CD4-positive, alpha-beta T cell (primary cell): ENCODE results near the gene ADK. TPM values are rescaled to one million over a fixed set of nuclear protein-coding genes. Genes with fewer than 3 reads are reported as not detected.

Experiments used
- ATAC-seq: fragments of 200-7000 bp; cut with Tn5 transposase; one replicate; pipeline ENCODE4 v1.10.0; 2022; ENCODE audit warnings: mild to moderate bottlenecking; ENCODE audit not compliant: poor library complexity
- CTCF ChIA-PET: fragments of 350-600 bp; sonication (Branson Sonifier 250); formaldehyde crosslinking; loops from one replicate; lab custom pipeline; 2021; ENCODE audit warnings: antibody characterized with exemption, inconsistent platforms; lab: Charles Lee
- POLR2A ChIA-PET: fragments of 350-600 bp; sonication (Branson Sonifier 250); formaldehyde crosslinking; loops from one replicate; lab custom pipeline; 2021; ENCODE audit warnings: antibody characterized with exemption, inconsistent platforms; lab: Charles Lee
- DNase-seq, 14 experiments: peaks; one replicate each; pipeline ENCODE4 v3.0.0-alpha.2; 2013 to 2020; ENCODE audit warnings: mixed read lengths in 2 of 14
- H3K27ac ChIP-seq, 2 donors: one replicate each; pipeline versions ENCODE4 v1.5.1 to v1.7.0; 2013; ENCODE audit warnings: low read length in 2 of 2, low read depth in 1 of 2, mild to moderate bottlenecking in 1 of 2
- H3K27me3 ChIP-seq, 2 experiments: 1 replicate in 1 of 2; 2 replicates in 1 of 2; pipeline versions ENCODE4 v1.6.1 to v1.7.0; 2013; ENCODE audit warnings: low read length in 2 of 2, control low read depth in 1 of 2, mild to moderate bottlenecking in 1 of 2, moderate library complexity in 1 of 2; ENCODE audit not compliant: insufficient read depth in 2 of 2, control insufficient read depth in 1 of 2
- H3K36me3 ChIP-seq: one replicate; pipeline ENCODE4 v1.6.1; 2013; ENCODE audit warnings: low read length, control low read depth; ENCODE audit not compliant: insufficient read depth
- H3K4me1 ChIP-seq: one replicate; pipeline ENCODE4 v1.6.1; 2013; ENCODE audit warnings: low read length, control low read depth; ENCODE audit not compliant: insufficient read depth
- H3K4me3 ChIP-seq: one replicate; pipeline ENCODE4 v1.5.1; 2013; ENCODE audit warnings: mild to moderate bottlenecking, low read length, moderate library complexity
- H3K9me3 ChIP-seq, 2 experiments: 1 replicate in 1 of 2; 2 replicates in 1 of 2; pipeline versions ENCODE4 v1.6.1 to v1.7.0; 2013; ENCODE audit warnings: low read length in 2 of 2, mild to moderate bottlenecking in 2 of 2, control low read depth in 1 of 2, moderate library complexity in 1 of 2; ENCODE audit not compliant: control insufficient read depth in 1 of 2, insufficient read depth in 1 of 2
- H3K27ac Mint-ChIP-seq: one replicate; pipeline ENCODE4 v1.8.0; 2020; ENCODE audit warnings: mixed read lengths
- H3K27me3 Mint-ChIP-seq: one replicate; pipeline ENCODE4 v1.8.0; 2021; ENCODE audit warnings: mixed read lengths
- H3K36me3 Mint-ChIP-seq: one replicate; pipeline ENCODE4 v1.8.0; 2021; ENCODE audit warnings: low read depth, mixed read lengths
- H3K4me1 Mint-ChIP-seq: one replicate; pipeline ENCODE4 v1.8.0; 2021; ENCODE audit warnings: low read depth, mixed read lengths
- H3K4me3 Mint-ChIP-seq: one replicate; pipeline ENCODE4 v1.8.0; 2020; ENCODE audit warnings: mild to moderate bottlenecking, mixed read lengths
- H3K9me3 Mint-ChIP-seq: one replicate; pipeline ENCODE4 v1.8.0; 2020; ENCODE audit warnings: mixed read lengths
- intact Hi-C, 2 experiments: fragments of 100-400 bp; cut with DNase I in 1 of 2; cut with micrococcal nuclease in 1 of 2; formaldehyde crosslinking; loops; one replicate each; pipeline versions ENCODE4 v1.15.1 to v1.9.0; 2023 to 2025; cut with DNase I, micrococcal nuclease
- total RNA-seq, 174 experiments: library from RNA in 2 of 174; stranded (reverse) in 2 of 174; gene quantifications; one replicate each; pipeline ENCODE4 v1.2.3 and lab custom pipeline; 2021 to 2026
- TF ChIP-seq, protein P1 (sequence below): fragments of 200-600 bp; IDR thresholded peaks from one replicate; pipeline ENCODE4 v1.8.0; 2022; ENCODE audit warnings: antibody characterized with exemption, mild to moderate bottlenecking

The ADK gene
- total RNA-seq, 2 experiments from 2014 or later, result 15.3 to 17.6 TPM

DNA sequence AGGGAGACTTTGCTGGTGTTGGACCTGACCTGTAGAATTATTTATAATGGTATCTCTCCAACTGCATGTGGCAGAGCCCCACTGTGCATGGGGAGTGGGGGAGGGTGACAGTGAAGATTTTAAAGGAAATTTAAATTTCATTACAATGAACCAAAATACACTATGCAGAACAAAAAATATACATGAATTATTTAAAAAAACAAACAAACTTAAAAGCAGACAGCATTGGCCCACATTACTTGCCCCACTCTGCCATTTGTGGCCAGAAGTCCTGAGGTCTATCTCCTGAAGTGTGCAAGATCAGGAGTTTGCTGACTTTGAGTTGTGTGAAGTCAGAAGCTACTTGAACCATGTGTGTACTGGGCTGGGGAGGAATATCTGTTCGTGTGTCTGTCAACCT lies 40.9 kb upstream of the ADK start:
- intact Hi-C loops, result no loop called here
- DNase-seq (no peak), ATAC-seq (no peak)
- Mint-ChIP-seq H3K36me3 (peaks cover 97% of the 10 kb centered on the region), H3K4me1 (no peaks in the 10 kb centered on the region), H3K27ac (peak overlapping the region; percentile 37), H3K4me3 (no peak overlapping the region), H3K27me3 (no peaks in the 10 kb centered on the region), H3K9me3 (no peaks in the 10 kb centered on the region)
- Histone ChIP-seq H3K27me3 (no peaks in the 10 kb centered on the region), H3K36me3 (peaks cover 94% of the 10 kb centered on the region), H3K27ac (no peak overlapping the region), H3K4me1 (no peaks in the 10 kb centered on the region), H3K4me3 (no peak overlapping the region), H3K9me3 (no peaks in the 10 kb centered on the region)
- TF ChIP-seq, protein P1, sequence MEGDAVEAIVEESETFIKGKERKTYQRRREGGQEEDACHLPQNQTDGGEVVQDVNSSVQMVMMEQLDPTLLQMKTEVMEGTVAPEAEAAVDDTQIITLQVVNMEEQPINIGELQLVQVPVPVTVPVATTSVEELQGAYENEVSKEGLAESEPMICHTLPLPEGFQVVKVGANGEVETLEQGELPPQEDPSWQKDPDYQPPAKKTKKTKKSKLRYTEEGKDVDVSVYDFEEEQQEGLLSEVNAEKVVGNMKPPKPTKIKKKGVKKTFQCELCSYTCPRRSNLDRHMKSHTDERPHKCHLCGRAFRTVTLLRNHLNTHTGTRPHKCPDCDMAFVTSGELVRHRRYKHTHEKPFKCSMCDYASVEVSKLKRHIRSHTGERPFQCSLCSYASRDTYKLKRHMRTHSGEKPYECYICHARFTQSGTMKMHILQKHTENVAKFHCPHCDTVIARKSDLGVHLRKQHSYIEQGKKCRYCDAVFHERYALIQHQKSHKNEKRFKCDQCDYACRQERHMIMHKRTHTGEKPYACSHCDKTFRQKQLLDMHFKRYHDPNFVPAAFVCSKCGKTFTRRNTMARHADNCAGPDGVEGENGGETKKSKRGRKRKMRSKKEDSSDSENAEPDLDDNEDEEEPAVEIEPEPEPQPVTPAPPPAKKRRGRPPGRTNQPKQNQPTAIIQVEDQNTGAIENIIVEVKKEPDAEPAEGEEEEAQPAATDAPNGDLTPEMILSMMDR, result no peak
- ChIA-PET CTCF (interaction anchor here (0.6 kb wide), 2 partner anchors 8 to 29 kb away, joined by 4 to 5 read pairs; no protein-coding TSS in a partner anchor), POLR2A (interaction anchor here (1.5 kb wide), 1 partner anchor 13 kb away, joined by 4 read pairs; no protein-coding TSS in a partner anchor)

DNA sequence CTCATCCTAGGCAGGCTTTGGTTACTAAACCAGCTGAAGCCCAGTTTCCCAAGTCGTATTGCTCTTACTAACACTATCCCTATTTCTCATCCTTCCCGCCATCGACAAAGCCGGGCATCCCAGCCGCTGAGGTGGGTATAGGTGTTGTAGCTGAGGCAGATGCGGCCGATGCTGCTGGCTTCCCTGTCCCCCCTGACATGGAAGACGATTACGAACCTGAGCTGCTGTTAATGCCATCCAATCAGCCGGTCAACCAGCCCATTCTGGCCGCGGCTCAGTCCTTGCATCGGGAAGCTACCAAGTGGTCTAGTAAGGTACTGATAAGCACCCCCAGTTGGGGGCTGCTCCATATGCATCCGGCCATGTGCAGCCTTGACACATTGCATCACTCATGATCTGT lies 39.2 kb upstream of the ADK start:
- ATAC-seq (no peak), DNase-seq (no peak)
- peaks cover 98% of the 10 kb centered on the region for H3K36me3 ChIP-seq
- H3K36me3 Mint-ChIP-seq, result peaks cover 99% of the 10 kb centered on the region
- H3K27ac ChIP-seq, result no peak overlapping the region
- no peak overlapping the region for H3K4me3 ChIP-seq
- H3K27ac Mint-ChIP-seq, result no peak overlapping the region
- no peaks in the 10 kb centered on the region for H3K27me3 Mint-ChIP-seq
- intact Hi-C loops, result no loop called here
- H3K9me3 Mint-ChIP-seq, result no peaks in the 10 kb centered on the region
- peaks cover 4% of the 10 kb centered on the region for H3K4me1 ChIP-seq
- peaks cover 6% of the 10 kb centered on the region for H3K4me1 Mint-ChIP-seq
- H3K9me3 ChIP-seq, result no peaks in the 10 kb centered on the region
- TF ChIP-seq, protein P1, result no peak
- no peaks in the 10 kb centered on the region for H3K27me3 ChIP-seq
- H3K4me3 Mint-ChIP-seq, result no peak overlapping the region
- ChIA-PET CTCF (interaction anchor here (1.2 kb wide), 1 partner anchor 132 kb away, joined by 3 read pairs; no protein-coding TSS in a partner anchor), POLR2A (no interaction called here)

DNA sequence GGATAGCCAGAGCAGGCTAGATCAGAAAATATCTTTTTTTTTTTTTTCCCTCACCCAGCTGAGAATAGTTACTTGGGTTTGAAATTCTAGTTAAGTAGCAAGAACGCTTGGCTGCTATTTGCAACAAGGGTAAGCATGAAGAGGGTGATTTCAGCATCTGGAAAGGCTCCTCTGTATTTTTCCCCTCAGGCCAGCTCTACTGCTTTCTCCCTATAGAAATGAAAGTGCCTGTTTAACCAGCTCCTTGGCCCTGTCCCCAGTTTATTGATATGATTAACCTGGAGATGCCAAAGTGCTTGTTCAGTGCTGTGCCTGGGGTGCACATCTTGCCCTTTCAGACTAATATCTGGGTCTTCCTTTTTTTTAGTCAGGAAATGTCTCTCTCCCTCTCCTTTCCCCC lies 37.5 kb upstream of the ADK start:
- TF ChIP-seq, protein P1, result no peak
- Mint-ChIP-seq H3K4me3 (no peak overlapping the region), H3K9me3 (no peaks in the 10 kb centered on the region), H3K27ac (peak overlapping the region; percentile 2), H3K36me3 (peaks cover 99% of the 10 kb centered on the region), H3K27me3 (no peaks in the 10 kb centered on the region), H3K4me1 (peaks cover 6% of the 10 kb centered on the region)
- intact Hi-C loops, result no loop called here
- Histone ChIP-seq H3K27ac (no peak overlapping the region), H3K4me3 (no peak overlapping the region), H3K4me1 (peaks cover 4% of the 10 kb centered on the region), H3K36me3 (peaks cover 99% of the 10 kb centered on the region), H3K9me3 (no peaks in the 10 kb centered on the region), H3K27me3 (no peaks in the 10 kb centered on the region)
- ATAC-seq (no peak), DNase-seq (no peak)
- ChIA-PET CTCF (no interaction called here), POLR2A (no interaction called here)
